AML-193 (cell line): Measurements from ENCODE around the gene DNAH8.

Experiments
- DNase-seq, 2 experiments: peaks; one replicate each; lab custom pipeline; 2025; lab: John Stamatoyannopoulos, UW

Gene DNAH8

GRCh38 chr6:39075807-39076622 lies 360.9 kb downstream of the DNAH8 start:
- no peak for DNase-seq

- DNase-seq: no peak
These were observed 361.8 kb downstream of the DNAH8 start for GRCh38 chr6:39076623-39077535.

GRCh38 chr6:39077882-39078594 lies 362.9 kb downstream of the DNAH8 start:
- DNase-seq: no peak

GRCh38 chr6:39078695-39079094 lies 363.6 kb downstream of the DNAH8 start:
- DNase-seq: no peak

- no peak for DNase-seq
These were observed 364.4 kb downstream of the DNAH8 start for GRCh38 chr6:39079197-39080125.
